Activated CD4-positive, alpha-beta memory T cell treated with anti-CD3 and anti-CD28 coated beads for 36 hours (primary cell): ENCODE data around the gene EHD3. TPM values are rescaled to one million over a fixed set of nuclear protein-coding genes. Genes with fewer than 3 reads are reported as not detected.

ENCODE experiments used
- CTCF ChIA-PET: fragments of 350-600 bp; sonication (Branson Sonifier 250); formaldehyde crosslinking; loops from one replicate; lab custom pipeline; 2021; ENCODE audit warnings: antibody characterized with exemption, inconsistent platforms; lab: Charles Lee
- POLR2A ChIA-PET: fragments of 350-600 bp; sonication (Branson Sonifier 250); formaldehyde crosslinking; loops from one replicate; lab custom pipeline; 2021; ENCODE audit warnings: antibody characterized with exemption; lab: Charles Lee
- DNase-seq: peaks from one replicate; pipeline ENCODE4 v3.0.0-alpha.2; 2020
- H3K27ac Mint-ChIP-seq: one replicate; pipeline ENCODE4 v1.8.0; 2021; ENCODE audit warnings: mixed read lengths
- H3K27me3 Mint-ChIP-seq: one replicate; pipeline ENCODE4 v1.8.0; 2021; ENCODE audit warnings: mixed read lengths
- H3K36me3 Mint-ChIP-seq: one replicate; pipeline ENCODE4 v1.8.0; 2021; ENCODE audit warnings: mixed read lengths
- H3K4me1 Mint-ChIP-seq: one replicate; pipeline ENCODE4 v1.8.0; 2021; ENCODE audit warnings: low read depth, mixed read lengths
- H3K4me3 Mint-ChIP-seq: one replicate; pipeline ENCODE4 v1.8.0; 2021; ENCODE audit warnings: mild to moderate bottlenecking, mixed read lengths
- H3K9me3 Mint-ChIP-seq: one replicate; pipeline ENCODE4 v1.8.0; 2021; ENCODE audit warnings: mixed read lengths
- intact Hi-C: fragments of 100-400 bp; cut with micrococcal nuclease; formaldehyde crosslinking; loops from one replicate; pipeline ENCODE4 v1.15.1; 2023
- total RNA-seq, 2 experiments: library from RNA; stranded (reverse); gene quantifications; one replicate each; pipeline ENCODE4 v1.2.3, GENCODE V29; 2021

Gene EHD3
- total RNA-seq, 2 experiments from 2014 or later = 1.4 to 1.5 TPM

DNA sequence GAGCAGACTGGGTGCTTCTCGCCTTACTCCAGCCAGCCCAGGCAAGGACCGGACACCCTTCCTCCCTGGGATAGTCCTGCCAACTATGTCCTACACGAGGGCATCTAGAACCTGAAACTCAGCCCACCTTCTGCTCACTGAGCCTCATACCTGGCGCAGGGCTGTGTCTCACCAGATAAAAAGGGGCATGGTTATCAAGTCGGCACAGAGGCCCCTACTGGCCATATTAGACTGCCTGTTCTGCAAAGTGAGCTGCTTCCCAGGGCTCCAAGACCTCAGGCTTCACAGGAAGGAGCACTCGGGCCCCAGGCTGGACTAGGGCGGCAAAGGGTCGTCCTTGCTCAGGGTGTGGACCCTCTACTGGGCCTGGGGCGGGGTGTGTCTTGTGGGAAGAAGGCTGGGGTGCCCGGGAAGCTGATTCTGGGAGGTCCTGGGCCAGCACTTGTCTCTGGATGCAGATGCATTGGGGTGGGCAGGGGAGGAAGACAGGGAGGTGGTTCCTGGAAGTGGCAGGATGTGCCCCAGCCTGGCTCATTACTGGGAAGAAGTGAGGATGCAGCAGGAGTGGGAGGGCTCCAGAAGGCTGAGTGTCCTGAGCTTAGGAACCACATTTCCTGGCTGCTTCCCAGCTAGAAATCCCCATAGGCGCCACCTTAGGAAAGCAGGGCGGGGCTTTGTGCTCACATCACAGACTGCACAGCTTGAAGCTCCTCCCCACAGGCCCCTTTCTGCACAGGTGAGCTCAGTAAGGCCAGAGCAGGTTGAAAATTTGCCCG, 19.6 kb downstream of the EHD3 start:
- DNase-seq = no peak
- CTCF ChIA-PET = no interaction called here

DNA sequence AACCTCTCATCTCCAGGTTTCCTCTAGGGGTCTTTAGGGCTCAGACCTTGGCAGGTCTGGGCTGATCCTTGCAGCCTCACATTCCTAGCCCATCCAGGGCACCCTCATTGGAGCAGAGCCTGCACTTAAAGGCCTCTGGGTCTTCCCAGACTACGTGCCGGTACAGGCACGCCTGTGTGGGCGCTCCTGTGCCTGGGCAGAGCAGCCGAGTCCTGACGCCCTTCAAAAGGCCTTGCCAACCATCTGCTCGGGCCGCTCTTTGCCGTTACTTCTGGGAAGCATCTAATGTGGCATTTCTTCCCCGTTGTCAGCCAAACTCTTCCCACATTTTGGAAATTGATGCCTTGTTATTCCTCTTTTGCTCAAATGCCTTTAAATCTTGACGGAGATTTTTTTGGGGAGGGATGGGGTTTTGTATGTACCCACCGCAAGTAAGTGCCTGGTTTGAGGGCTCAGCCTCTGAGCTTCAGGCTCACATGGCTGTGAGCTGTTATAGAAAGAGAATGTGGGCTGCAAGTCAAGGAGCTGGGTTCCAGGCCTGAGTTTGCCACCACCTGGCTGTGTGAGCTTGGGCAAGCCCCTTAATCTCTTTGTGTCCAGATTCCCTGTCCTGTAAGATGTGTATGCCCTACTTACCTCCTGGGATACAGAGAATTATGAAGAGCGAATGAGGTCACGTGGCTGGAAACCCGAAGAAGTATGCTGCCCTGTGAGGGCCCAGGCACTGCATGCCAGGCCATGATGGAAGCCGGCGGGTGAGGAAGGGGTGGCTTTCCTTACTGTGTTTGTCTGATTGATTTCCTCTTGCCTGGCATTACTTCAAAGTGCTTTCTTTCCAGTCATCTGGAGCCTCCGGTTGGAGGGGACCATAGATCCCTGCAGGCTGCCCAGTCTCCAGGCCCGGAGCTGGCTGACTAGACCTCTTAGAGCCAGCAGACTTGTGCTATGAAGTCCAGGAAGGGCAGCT, 20.6 kb downstream of the EHD3 start:
- DNase-seq = no peak
- H3K36me3 Mint-ChIP-seq = no peaks in the 10 kb centered on the region
- POLR2A ChIA-PET = no interaction called here
- intact Hi-C loops = no loop called here
- CTCF ChIA-PET = interaction anchor here (0.6 kb wide), 1 partner anchor 85 kb away, joined by 3 read pairs; no protein-coding TSS in a partner anchor
- H3K27ac Mint-ChIP-seq = no peak overlapping the region
- H3K9me3 Mint-ChIP-seq = no peaks in the 10 kb centered on the region
- H3K4me1 Mint-ChIP-seq = no peaks in the 10 kb centered on the region
- H3K27me3 Mint-ChIP-seq = no peaks in the 10 kb centered on the region
- H3K4me3 Mint-ChIP-seq = no peak overlapping the region

More for the DNA sequence above, 19.6 kb downstream of the EHD3 start:
- Mint-ChIP-seq H3K36me3 (no peaks in the 10 kb centered on the region), H3K9me3 (no peaks in the 10 kb centered on the region), H3K4me1 (no peaks in the 10 kb centered on the region), H3K27me3 (no peaks in the 10 kb centered on the region), H3K4me3 (no peak overlapping the region), H3K27ac (no peak overlapping the region)
- intact Hi-C loops = no loop called here
- POLR2A ChIA-PET = no interaction called here

DNA sequence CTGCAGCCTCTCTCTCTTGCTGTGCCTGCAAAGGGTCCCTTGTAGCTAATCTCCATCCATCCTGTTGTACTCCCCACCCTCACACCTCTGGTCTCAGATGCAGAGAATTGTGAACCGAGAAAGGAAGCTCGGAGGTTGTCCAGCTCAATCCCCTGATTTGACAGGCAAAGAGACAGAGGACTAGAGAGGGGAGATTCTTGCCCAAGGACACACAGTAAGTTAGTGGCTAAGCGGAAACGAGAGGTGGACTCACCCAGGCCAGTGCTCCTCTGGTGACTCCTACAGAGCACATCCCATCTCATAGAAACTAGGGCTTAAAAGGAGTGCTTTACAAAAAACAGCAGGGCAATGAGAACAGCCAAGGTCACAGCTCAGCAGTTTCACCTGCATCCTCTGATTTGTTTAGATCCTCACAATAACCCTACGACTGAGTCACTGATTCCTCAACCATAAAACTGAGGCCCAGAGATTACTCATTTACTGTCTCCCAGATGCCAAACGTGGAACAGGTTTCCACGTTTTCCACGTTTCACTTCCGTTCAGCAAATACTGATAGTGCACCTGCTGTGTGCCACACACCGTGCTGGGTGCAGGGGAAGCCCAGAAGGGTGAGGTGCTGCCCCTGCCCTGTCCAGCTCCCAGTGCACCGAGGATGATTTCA, 22.1 kb downstream of the EHD3 start:
- Mint-ChIP-seq H3K36me3 (peaks cover 3% of the 10 kb centered on the region), H3K27me3 (no peaks in the 10 kb centered on the region), H3K4me1 (no peaks in the 10 kb centered on the region), H3K27ac (no peak overlapping the region), H3K9me3 (no peaks in the 10 kb centered on the region), H3K4me3 (no peak overlapping the region)
- DNase-seq = no peak
- intact Hi-C loops = no loop called here
- POLR2A ChIA-PET = no interaction called here
- CTCF ChIA-PET = interaction anchor here (1.0 to 1.3 kb wide), 2 partner anchors 22 to 77 kb away, joined by 3 read pairs; partner anchors contain the start of gene EHD3

DNA sequence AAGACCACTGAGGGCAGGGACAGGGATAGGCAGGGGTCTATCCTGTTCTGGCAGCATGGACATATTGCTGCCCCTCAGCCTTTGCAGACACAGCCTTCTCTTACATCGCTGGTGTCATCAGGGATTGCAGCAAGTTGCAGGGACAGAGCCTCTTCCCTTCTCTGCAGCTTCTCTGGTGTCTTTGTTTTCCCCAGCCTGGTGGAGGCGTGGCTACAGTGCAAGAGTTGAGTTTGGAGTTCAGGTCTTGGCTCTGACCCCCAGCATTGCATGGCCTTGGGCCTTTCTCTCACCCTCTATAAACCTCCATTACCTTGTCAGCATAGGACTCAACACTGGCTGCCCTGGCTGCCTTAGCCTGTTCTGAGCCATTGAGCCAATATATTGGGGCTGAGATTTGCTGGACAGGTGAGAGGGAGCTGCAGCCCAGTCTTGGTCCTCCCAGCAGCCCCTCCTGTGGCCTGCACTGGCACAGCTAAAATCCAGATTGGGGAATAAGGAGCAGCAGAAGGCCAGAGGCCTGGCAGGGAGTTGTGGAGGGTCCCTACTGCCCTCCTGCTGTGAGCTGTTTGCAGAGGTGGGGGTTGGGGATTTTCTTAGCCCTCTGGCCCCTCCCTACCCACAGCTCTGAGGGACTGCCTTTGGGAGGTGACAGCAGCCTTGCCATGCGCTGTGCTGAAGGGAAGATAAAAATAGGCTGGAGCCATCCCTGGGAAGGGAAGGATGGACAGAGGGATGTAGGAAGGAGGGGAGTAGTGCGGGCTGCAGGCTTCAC, 22.8 kb downstream of the EHD3 start:
- intact Hi-C loops = no loop called here
- H3K27ac Mint-ChIP-seq = no peak overlapping the region
- no peak overlapping the region for H3K4me3 Mint-ChIP-seq
- ChIA-PET CTCF (interaction anchor here (1.0 to 1.3 kb wide), 2 partner anchors 23 to 76 kb away, joined by 3 read pairs; partner anchors contain the start of gene EHD3), POLR2A (no interaction called here)
- H3K4me1 Mint-ChIP-seq = no peaks in the 10 kb centered on the region
- H3K27me3 Mint-ChIP-seq = no peaks in the 10 kb centered on the region
- no peaks in the 10 kb centered on the region for H3K9me3 Mint-ChIP-seq
- H3K36me3 Mint-ChIP-seq = peaks cover 3% of the 10 kb centered on the region
- no peak for DNase-seq

DNA sequence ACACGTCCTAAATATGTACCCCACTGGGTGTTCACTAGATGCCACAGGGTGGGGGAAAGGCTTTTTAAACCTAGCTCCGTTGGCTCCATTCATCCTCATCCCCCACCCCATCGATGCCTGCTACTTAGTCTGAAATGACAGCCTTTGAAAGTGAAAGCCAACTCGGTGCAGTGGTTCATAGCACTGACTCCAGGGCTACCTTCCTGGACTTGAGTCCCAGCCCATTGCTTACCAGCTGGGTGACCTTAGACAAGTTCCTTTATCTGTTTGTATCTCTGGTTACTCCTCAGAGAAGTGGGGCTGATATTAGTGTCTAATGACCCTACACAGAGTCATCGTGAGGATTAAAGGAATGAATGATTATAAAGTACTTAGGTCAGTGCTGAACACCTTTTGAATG, 24.4 kb downstream of the EHD3 start:
- H3K4me1 Mint-ChIP-seq = no peaks in the 10 kb centered on the region
- POLR2A ChIA-PET = no interaction called here
- no peaks in the 10 kb centered on the region for H3K9me3 Mint-ChIP-seq
- no peaks in the 10 kb centered on the region for H3K27me3 Mint-ChIP-seq
- H3K36me3 Mint-ChIP-seq = peaks cover 3% of the 10 kb centered on the region
- CTCF ChIA-PET = no interaction called here
- DNase-seq = no peak
- no peak overlapping the region for H3K27ac Mint-ChIP-seq
- intact Hi-C loops = no loop called here
- no peak overlapping the region for H3K4me3 Mint-ChIP-seq

DNA sequence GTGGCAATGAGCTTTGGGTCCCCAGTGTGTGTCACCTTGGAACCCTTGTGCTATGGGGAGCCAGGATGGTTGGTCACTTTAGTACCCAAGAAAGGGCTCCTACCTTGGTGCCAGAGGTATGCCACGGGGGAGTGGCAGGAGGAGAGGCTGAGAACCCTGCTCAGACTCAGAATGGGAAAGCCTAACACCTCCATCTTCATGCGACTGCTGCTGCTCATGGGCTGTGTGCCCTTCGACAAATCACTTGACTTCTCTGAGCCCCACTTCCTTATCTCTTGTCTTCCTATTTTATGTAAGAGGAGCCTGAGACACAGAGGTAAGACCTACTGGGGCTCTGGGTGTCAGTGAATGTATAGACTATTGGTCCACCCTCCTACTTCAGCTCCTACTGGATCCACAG, 25.1 kb downstream of the EHD3 start:
- Mint-ChIP-seq H3K27me3 (no peaks in the 10 kb centered on the region), H3K36me3 (peaks cover 3% of the 10 kb centered on the region), H3K27ac (no peak overlapping the region), H3K4me3 (no peak overlapping the region), H3K4me1 (no peaks in the 10 kb centered on the region), H3K9me3 (no peaks in the 10 kb centered on the region)
- ChIA-PET CTCF (no interaction called here), POLR2A (no interaction called here)
- no peak for DNase-seq
- intact Hi-C loops = no loop called here

DNA sequence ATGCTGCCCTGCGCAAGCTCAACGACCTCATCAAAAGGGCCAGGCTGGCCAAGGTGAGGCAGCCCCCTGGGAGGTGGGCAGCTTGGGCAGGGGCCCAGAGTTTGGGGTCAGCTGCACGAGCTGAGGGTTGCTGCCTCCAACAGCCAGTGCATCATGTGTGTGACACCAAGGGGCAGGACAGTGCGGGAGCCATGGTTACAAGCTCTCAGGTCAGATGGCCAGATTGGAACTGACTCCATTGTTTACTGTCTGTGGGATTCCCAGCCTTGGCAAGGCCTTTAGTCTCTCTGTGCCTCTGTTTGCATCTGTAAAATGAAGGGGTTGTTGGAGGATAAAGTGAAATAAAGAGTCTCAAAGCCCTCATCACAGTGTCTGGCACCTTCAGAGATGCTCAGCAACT, 26.9 kb downstream of the EHD3 start:
- ChIA-PET CTCF (no interaction called here), POLR2A (no interaction called here)
- Mint-ChIP-seq H3K9me3 (no peaks in the 10 kb centered on the region), H3K27ac (no peak overlapping the region), H3K4me3 (no peak overlapping the region), H3K27me3 (no peaks in the 10 kb centered on the region), H3K36me3 (peaks cover 3% of the 10 kb centered on the region), H3K4me1 (no peaks in the 10 kb centered on the region)
- intact Hi-C loops = no loop called here
- no peak for DNase-seq

DNA sequence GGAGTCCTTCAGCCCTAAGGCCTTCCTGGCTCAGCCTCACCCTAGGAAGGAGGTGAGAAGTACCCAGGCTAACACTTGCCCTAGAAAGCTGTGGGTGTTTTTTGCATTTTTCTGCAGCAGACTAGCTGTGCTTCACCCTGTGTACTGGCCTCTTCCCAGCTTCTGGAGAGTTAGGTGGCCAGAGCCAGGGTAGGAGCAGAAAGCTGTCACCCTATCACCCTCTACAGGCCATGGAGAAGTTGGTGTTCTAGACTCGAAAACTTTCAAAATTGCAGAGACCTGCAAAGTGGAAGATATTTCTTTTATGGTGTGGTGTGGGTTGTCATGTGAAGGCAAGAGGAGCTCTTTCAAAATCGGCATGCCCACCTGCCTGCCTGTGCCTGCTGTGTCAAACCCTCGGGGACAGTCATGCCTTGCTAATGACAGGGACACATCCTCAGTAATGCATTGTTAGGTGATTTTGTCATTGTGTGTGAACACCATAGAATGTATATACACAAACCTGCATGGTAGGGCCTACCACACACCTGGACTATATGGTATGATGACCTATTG, 29.8 kb downstream of the EHD3 start:
- Mint-ChIP-seq H3K27ac (no peak overlapping the region), H3K36me3 (peaks cover 7% of the 10 kb centered on the region), H3K4me3 (no peak overlapping the region), H3K4me1 (no peaks in the 10 kb centered on the region), H3K9me3 (no peaks in the 10 kb centered on the region), H3K27me3 (no peaks in the 10 kb centered on the region)
- ChIA-PET CTCF (interaction anchor here (1.6 kb wide), 1 partner anchor 552 kb away, joined by 5 read pairs; no protein-coding TSS in a partner anchor), POLR2A (no interaction called here)
- no peak for DNase-seq
- intact Hi-C loops = no loop called here

DNA sequence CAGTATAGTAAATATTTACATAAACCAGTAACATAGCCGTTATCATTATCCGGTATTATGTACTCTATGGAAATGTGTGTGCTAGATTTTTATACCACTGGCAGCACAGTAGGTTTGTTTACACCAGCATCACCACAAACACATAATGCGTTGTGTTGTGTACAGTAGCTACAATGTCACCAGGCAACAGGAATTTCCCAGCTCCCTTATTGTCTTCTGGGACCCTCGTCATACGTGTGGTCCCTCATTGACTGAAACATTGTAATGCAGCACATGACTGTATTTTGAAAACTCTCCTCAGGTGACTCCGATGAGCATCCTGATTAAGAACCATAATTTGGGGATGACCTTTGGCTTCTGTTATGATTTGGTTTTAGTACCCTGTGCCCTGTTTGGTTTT, 31.3 kb downstream of the EHD3 start:
- Mint-ChIP-seq H3K27ac (no peak overlapping the region), H3K36me3 (peaks cover 7% of the 10 kb centered on the region), H3K4me3 (no peak overlapping the region), H3K27me3 (no peaks in the 10 kb centered on the region), H3K4me1 (no peaks in the 10 kb centered on the region), H3K9me3 (no peaks in the 10 kb centered on the region)
- intact Hi-C loops = no loop called here
- POLR2A ChIA-PET = no interaction called here
- DNase-seq = no peak
- CTCF ChIA-PET = no interaction called here

DNA sequence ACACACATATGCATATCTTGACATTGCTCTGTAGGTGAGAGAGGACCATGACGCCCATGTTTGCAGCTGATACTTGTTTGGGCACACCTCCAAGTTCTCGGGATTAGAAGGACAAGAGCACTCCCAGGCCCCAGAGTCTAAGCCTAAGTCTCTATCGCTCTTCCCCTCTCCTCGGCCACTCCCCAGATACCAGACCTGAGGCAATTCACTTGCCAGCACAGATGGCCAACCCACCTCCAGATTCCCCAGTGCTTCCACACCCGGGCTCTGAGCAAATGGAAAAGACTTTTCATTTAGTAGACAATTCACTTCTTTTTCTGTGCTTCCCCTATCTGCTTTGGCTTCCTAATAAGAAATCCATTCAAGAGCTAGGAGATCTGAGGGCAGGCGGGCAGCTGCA, 32.9 kb downstream of the EHD3 start:
- H3K4me1 Mint-ChIP-seq = no peaks in the 10 kb centered on the region
- H3K36me3 Mint-ChIP-seq = peaks cover 4% of the 10 kb centered on the region
- H3K27ac Mint-ChIP-seq = no peak overlapping the region
- ChIA-PET CTCF (no interaction called here), POLR2A (no interaction called here)
- intact Hi-C loops = no loop called here
- no peaks in the 10 kb centered on the region for H3K9me3 Mint-ChIP-seq
- no peaks in the 10 kb centered on the region for H3K27me3 Mint-ChIP-seq
- DNase-seq = no peak
- H3K4me3 Mint-ChIP-seq = no peak overlapping the region

DNA sequence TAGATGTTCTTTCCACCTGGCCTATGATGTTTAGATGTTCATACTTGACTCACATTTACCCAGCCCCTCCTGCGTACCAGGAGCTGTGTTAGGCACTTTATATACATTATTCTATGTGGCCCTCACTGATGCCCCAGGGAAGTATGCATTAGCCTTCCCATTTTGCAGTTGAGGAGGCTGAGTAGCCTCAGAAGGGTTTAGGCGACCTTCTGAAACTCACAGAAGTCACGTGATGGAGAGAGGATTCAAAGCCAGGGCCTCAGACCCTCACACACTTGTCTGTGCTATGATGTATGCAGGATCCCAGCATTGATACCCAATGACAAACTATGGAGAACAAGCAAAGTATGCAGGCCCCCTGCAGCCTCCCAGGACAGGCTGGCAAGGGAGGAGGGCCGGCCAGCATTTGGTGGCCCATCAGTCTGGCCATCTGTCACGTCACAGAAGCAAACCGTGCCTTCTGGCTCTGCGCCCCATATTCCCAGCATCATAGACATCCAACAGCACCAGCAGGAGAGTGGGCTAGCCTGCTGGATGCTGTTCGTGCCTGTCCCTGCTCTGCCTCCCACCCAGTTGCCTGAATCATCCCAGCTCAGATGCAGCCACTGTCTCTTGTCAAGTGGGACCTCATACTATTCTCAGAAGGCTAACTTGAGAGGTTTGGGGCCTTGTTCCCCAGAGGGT, 33.6 kb downstream of the EHD3 start:
- POLR2A ChIA-PET = no interaction called here
- Mint-ChIP-seq H3K27me3 (peaks cover 4% of the 10 kb centered on the region), H3K4me3 (no peak overlapping the region), H3K27ac (no peak overlapping the region), H3K4me1 (no peaks in the 10 kb centered on the region), H3K9me3 (no peaks in the 10 kb centered on the region), H3K36me3 (peaks cover 4% of the 10 kb centered on the region)
- no peak for DNase-seq
- CTCF ChIA-PET = no interaction called here
- intact Hi-C loops = no loop called here
